ENCODE results near the gene UMAD1. TPM values are rescaled to one million over a fixed set of nuclear protein-coding genes. Genes with fewer than 3 reads are reported as not detected.

Gene UMAD1
- total and polyA plus RNA-seq, 2 of the 13 experiments (the other 11 are each of a cell fraction or from before 2014, with no cell fraction given): 16.8 to 17.6 TPM

DNA sequence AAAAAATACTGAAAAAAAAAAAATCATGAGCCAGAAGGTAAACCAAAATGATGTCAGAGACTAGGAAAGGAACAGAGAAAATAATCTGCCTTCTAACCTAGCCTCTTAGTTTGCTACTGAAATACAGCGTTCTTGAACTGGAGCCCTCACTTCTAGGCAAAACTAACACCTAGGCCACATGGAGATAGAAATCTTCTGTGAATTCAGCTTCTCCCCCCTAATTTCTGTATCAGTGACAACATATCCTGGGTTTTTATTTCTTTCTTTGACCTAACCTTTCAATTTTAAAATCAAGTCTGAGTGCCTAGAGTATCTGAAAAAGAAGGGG lies 228.0 kb downstream of the UMAD1 start:
- TF ChIP-seq, protein P1, sequence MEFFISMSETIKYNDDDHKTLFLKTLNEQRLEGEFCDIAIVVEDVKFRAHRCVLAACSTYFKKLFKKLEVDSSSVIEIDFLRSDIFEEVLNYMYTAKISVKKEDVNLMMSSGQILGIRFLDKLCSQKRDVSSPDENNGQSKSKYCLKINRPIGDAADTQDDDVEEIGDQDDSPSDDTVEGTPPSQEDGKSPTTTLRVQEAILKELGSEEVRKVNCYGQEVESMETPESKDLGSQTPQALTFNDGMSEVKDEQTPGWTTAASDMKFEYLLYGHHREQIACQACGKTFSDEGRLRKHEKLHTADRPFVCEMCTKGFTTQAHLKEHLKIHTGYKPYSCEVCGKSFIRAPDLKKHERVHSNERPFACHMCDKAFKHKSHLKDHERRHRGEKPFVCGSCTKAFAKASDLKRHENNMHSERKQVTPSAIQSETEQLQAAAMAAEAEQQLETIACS (CRISPR knock-in tag; IDR thresholded peaks at IDR 0.05): no peak
- TF ChIP-seq, protein P2, sequence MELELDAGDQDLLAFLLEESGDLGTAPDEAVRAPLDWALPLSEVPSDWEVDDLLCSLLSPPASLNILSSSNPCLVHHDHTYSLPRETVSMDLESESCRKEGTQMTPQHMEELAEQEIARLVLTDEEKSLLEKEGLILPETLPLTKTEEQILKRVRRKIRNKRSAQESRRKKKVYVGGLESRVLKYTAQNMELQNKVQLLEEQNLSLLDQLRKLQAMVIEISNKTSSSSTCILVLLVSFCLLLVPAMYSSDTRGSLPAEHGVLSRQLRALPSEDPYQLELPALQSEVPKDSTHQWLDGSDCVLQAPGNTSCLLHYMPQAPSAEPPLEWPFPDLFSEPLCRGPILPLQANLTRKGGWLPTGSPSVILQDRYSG (CRISPR knock-in tag; IDR thresholded peaks at IDR 0.05): no peak
- TF ChIP-seq MAF1 (CRISPR knock-in tag; IDR thresholded peaks at IDR 0.05; ENCODE audit: borderline replicate concordance) (no peak), SMAD9 (CRISPR knock-in tag; IDR thresholded peaks at IDR 0.05) (no peak), CCDC6 (CRISPR knock-in tag; IDR thresholded peaks at IDR 0.05) (no peak), SP5 (CRISPR knock-in tag; IDR thresholded peaks at IDR 0.05; ENCODE audit: borderline replicate concordance, low read depth) (no peak), NR1H2 (CRISPR knock-in tag; IDR thresholded peaks at IDR 0.05; ENCODE audit: borderline replicate concordance, low read depth) (no peak), MTA3 (CRISPR knock-in tag; IDR thresholded peaks at IDR 0.05) (no peak), ZNF382 (CRISPR knock-in tag; IDR thresholded peaks at IDR 0.05; ENCODE audit: borderline replicate concordance) (no peak), ZFP62 (CRISPR knock-in tag; IDR thresholded peaks at IDR 0.05) (no peak), HIVEP1 (CRISPR knock-in tag; IDR thresholded peaks at IDR 0.05) (no peak), HMGA1 (CRISPR knock-in tag; conservative IDR thresholded peaks at IDR 0.05) (no peak)
- in situ Hi-C loops (cut with HindIII; ENCODE audit: extremely low pct_ligation_motif_present, low pct_unique_long_range_greater_than_20kb): no loop called here
- H3K4me2 ChIP-seq (ENCODE audit: low read depth, low read length): no peak overlapping the region
- DNase-seq (ENCODE audit: low spot score) (no peak), FAIRE-seq (no peak), ATAC-seq (no peak)
- H3K36me3 ChIP-seq (replicated peaks in 1 of 2; ENCODE audit: control insufficient read depth in 1 of 2, insufficient read depth in 2 of 2, low read length in 2 of 2): no peaks in the 10 kb centered on the region
- H3K79me2 ChIP-seq (ENCODE audit: insufficient read depth, low read length): no peaks in the 10 kb centered on the region
- WGBS (ENCODE audit: low lambda C conversion rate): 50% methylated on average over 1 of the region's 1 CpG
- no peak overlapping the region for H3K9ac ChIP-seq (ENCODE audit: insufficient read depth, low read depth, low read length)
- no TSS peak for BruUV-seq (replicated peaks)
- no peaks in the 10 kb centered on the region for H3K9me3 ChIP-seq (ENCODE audit: low read length)
- no peaks in the 10 kb centered on the region for H3K27me3 ChIP-seq (ENCODE audit: control insufficient read depth in 1 of 2, insufficient read depth in 2 of 2, low read length in 2 of 2)
- no peak overlapping the region for H3K4me3 ChIP-seq (replicated peaks in 1 of 3; ENCODE audit: insufficient read depth in 1 of 3, low read depth in 2 of 3, low read length in 3 of 3)
- no peak overlapping the region for H2AFZ ChIP-seq (ENCODE audit: low read length)
- no peaks in the 10 kb centered on the region for H4K20me1 ChIP-seq (ENCODE audit: insufficient read depth, low read length)
- ChIA-PET CTCF (ENCODE audit: low intra/inter-chr PET ratio, low total read pairs) (no interaction called here), POLR2A (no interaction called here)
- intact Hi-C loops (cut with micrococcal nuclease; ENCODE audit: unreplicated experiment): no loop called here
- H3K27ac ChIP-seq (ENCODE audit: extremely low read length, insufficient read depth, low read length): no peak overlapping the region
- H3K4me1 ChIP-seq (ENCODE audit: insufficient read depth, low read length): no peaks in the 10 kb centered on the region
